SK-N-SH treated with all-trans-retinoic acid at 6 μM for 48 hours (cell line): Measurements from ENCODE around the gene PARVB.

ENCODE experiments used
- ATAC-seq: fragments of 200-7000 bp; cut with Tn5 transposase; 3 replicates; pipeline ENCODE4 v1.9.1; 2020; ENCODE audit warnings: mild to moderate bottlenecking, moderate library complexity
- ARNTL ChIP-seq: fragments of 450-650 bp; formaldehyde crosslinking; IDR thresholded peaks from 2 replicates; pipeline ENCODE4 v1.5.0; 2020; ENCODE audit warnings: low read depth, mild to moderate bottlenecking, moderate library complexity, borderline replicate concordance
- BACH2 ChIP-seq: fragments of 250-450 bp; sonication (Bioruptor Pico); IDR thresholded peaks from 2 replicates; pipeline ENCODE4 v1.9.0; 2021; ENCODE audit warnings: mild to moderate bottlenecking, borderline replicate concordance
- CREB5 ChIP-seq: fragments of 250-450 bp; sonication (Bioruptor Pico); IDR thresholded peaks from 2 replicates; pipeline ENCODE4 v1.5.1; 2020; ENCODE audit warnings: low read depth, mild to moderate bottlenecking, moderate library complexity
- CSDC2 ChIP-seq: fragments of 250-450 bp; sonication (Bioruptor Pico); IDR thresholded peaks from 2 replicates; pipeline ENCODE4 v1.5.0; 2020; ENCODE audit warnings: mild to moderate bottlenecking, moderate library complexity
- CSRNP3 ChIP-seq: fragments of 250-450 bp; sonication (Bioruptor Pico); IDR thresholded peaks from 2 replicates; pipeline ENCODE4 v1.5.1; 2021; ENCODE audit warnings: mild to moderate bottlenecking, moderate library complexity
- ESRRG ChIP-seq: fragments of 250-450 bp; sonication (Bioruptor Pico); IDR thresholded peaks from 2 replicates; pipeline ENCODE4 v1.6.1; 2021; ENCODE audit warnings: mild to moderate bottlenecking
- ISL1 ChIP-seq: fragments of 250-450 bp; sonication (Bioruptor Pico); IDR thresholded peaks from 2 replicates; pipeline ENCODE4 v2.1.2; 2022; ENCODE audit warnings: mild to moderate bottlenecking, moderate library complexity
- OSR1 ChIP-seq: fragments of 250-450 bp; sonication (Bioruptor Pico); IDR thresholded peaks from 2 replicates; pipeline ENCODE4 v1.8.0; 2022; ENCODE audit warnings: moderate library complexity, mild to moderate bottlenecking, inconsistent platforms
- PPARA ChIP-seq: fragments of 250-450 bp; sonication (Bioruptor Pico); IDR thresholded peaks from 2 replicates; pipeline ENCODE4 v1.5.0; 2020; ENCODE audit warnings: mild to moderate bottlenecking, borderline replicate concordance
- RARB ChIP-seq: fragments of 250-450 bp; sonication (Bioruptor Pico); IDR thresholded peaks from 2 replicates; pipeline ENCODE4 v1.8.0; 2021; ENCODE audit warnings: mild to moderate bottlenecking, moderate library complexity
- SNAI2 ChIP-seq: fragments of 250-450 bp; sonication (Bioruptor Pico); IDR thresholded peaks from 2 replicates; pipeline ENCODE4 v1.5.0; 2020; ENCODE audit warnings: mild to moderate bottlenecking, moderate library complexity
- TCF4 ChIP-seq: fragments of 250-450 bp; sonication (Bioruptor Pico); IDR thresholded peaks from 2 replicates; pipeline ENCODE4 v1.8.0; 2021; ENCODE audit warnings: mild to moderate bottlenecking, moderate library complexity, borderline replicate concordance
- TOX ChIP-seq: fragments of 250-450 bp; sonication (Bioruptor Pico); IDR thresholded peaks from 2 replicates; pipeline ENCODE4 v1.8.0; 2021; ENCODE audit warnings: mild to moderate bottlenecking, moderate library complexity, borderline replicate concordance
- TSHZ2 ChIP-seq: fragments of 250-450 bp; sonication (Bioruptor Pico); IDR thresholded peaks from 2 replicates; pipeline ENCODE4 v1.5.0; 2020; ENCODE audit warnings: mild to moderate bottlenecking, moderate library complexity
- ZC3H10 ChIP-seq: fragments of 250-450 bp; sonication (Bioruptor Pico); IDR thresholded peaks from 2 replicates; pipeline ENCODE4 v1.5.1; 2021; ENCODE audit warnings: mild to moderate bottlenecking, moderate library complexity
- ZFP30 ChIP-seq: fragments of 450-650 bp; formaldehyde crosslinking; IDR thresholded peaks from 2 replicates; pipeline ENCODE4 v1.5.0; 2022; ENCODE audit warnings: mild to moderate bottlenecking, moderate library complexity
- ZNF565 ChIP-seq: fragments of 450-650 bp; formaldehyde crosslinking; conservative IDR thresholded peaks from 2 replicates; pipeline ENCODE4 v1.5.0; 2020; ENCODE audit warnings: low read depth, mild to moderate bottlenecking, moderate library complexity
- ZNF70 ChIP-seq: fragments of 450-650 bp; formaldehyde crosslinking; IDR thresholded peaks from 2 replicates; pipeline ENCODE4 v1.5.0; 2020; ENCODE audit warnings: mild to moderate bottlenecking, moderate library complexity
- ZNF8 ChIP-seq: fragments of 450-650 bp; formaldehyde crosslinking; IDR thresholded peaks from 2 replicates; pipeline ENCODE4 v1.5.0; 2020; ENCODE audit warnings: mild to moderate bottlenecking, moderate library complexity
- TF ChIP-seq, protein P1 (sequence below): fragments of 250-450 bp; sonication (Bioruptor Pico); IDR thresholded peaks from 2 replicates; pipeline ENCODE4 v1.8.0; 2020; ENCODE audit warnings: mild to moderate bottlenecking, moderate library complexity, borderline replicate concordance

Gene PARVB

GRCh38 chr22:44094751-44095302, 70.7 kb downstream of the PARVB start (continued):
- no peak for TF ChIP-seq ZFP30
- no peak for TF ChIP-seq ZNF8 (CRISPR knock-in tag)
- no peak for TF ChIP-seq PPARA
- TF ChIP-seq RARB: no peak
- no peak for TF ChIP-seq TOX (CRISPR knock-in tag)
- TF ChIP-seq TCF4 (CRISPR knock-in tag): no peak

DNA sequence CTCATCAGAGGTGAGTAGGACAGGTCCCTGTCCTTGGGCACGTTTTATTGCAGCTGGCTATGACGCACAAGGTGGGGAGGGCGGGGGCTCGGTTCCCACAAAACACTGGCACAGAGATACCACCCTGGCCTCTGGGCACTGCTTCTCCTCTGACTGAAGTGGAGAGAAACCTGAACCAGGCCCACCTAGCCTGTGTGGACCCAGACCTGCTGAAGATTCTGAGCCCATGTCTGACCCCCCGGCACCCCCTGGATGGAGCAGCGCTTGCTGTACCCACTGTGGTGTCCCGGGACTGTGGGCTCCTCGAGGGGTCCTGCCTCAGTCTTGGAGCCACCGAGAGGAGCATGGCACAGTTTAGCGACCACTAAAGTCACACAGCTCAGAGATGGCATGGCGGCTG, 72.6 kb downstream of the PARVB start:
- TF ChIP-seq ZC3H10 (CRISPR knock-in tag) (no peak), ZFP30 (no peak), ESRRG (CRISPR knock-in tag) (no peak), TCF4 (CRISPR knock-in tag) (no peak)
- ATAC-seq: no peak

- ATAC-seq: no peak
- no peak for TF ChIP-seq TSHZ2
- TF ChIP-seq RARB: no peak
- TF ChIP-seq PPARA: no peak
- TF ChIP-seq, all 23 proteins: peak for 0
Observed at GRCh38 chr22:44097263-44098020, 73.3 kb downstream of the PARVB start.

GRCh38 chr22:44098021-44098739, 74.1 kb downstream of the PARVB start:
- no peak for ATAC-seq
- TF ChIP-seq ZNF565 (CRISPR knock-in tag) (no peak), ARNTL (no peak), OSR1 (CRISPR knock-in tag) (no peak), BACH2 (CRISPR knock-in tag) (no peak), ZNF70 (CRISPR knock-in tag) (no peak), CSDC2 (no peak), TSHZ2 (no peak), ESRRG (CRISPR knock-in tag) (no peak), ISL1 (CRISPR knock-in tag) (no peak), ZNF8 (CRISPR knock-in tag) (no peak), ZC3H10 (CRISPR knock-in tag) (no peak), TOX (CRISPR knock-in tag) (no peak), RARB (no peak), PPARA (no peak), SNAI2 (CRISPR knock-in tag) (no peak), CSRNP3 (CRISPR knock-in tag) (no peak), CREB5 (CRISPR knock-in tag) (no peak), ZFP30 (no peak)
- TF ChIP-seq, protein P1, sequence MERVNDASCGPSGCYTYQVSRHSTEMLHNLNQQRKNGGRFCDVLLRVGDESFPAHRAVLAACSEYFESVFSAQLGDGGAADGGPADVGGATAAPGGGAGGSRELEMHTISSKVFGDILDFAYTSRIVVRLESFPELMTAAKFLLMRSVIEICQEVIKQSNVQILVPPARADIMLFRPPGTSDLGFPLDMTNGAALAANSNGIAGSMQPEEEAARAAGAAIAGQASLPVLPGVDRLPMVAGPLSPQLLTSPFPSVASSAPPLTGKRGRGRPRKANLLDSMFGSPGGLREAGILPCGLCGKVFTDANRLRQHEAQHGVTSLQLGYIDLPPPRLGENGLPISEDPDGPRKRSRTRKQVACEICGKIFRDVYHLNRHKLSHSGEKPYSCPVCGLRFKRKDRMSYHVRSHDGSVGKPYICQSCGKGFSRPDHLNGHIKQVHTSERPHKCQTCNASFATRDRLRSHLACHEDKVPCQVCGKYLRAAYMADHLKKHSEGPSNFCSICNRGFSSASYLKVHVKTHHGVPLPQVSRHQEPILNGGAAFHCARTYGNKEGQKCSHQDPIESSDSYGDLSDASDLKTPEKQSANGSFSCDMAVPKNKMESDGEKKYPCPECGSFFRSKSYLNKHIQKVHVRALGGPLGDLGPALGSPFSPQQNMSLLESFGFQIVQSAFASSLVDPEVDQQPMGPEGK (CRISPR knock-in tag): no peak
